ENCODE data around the gene IL10.

Gene IL10

DNA sequence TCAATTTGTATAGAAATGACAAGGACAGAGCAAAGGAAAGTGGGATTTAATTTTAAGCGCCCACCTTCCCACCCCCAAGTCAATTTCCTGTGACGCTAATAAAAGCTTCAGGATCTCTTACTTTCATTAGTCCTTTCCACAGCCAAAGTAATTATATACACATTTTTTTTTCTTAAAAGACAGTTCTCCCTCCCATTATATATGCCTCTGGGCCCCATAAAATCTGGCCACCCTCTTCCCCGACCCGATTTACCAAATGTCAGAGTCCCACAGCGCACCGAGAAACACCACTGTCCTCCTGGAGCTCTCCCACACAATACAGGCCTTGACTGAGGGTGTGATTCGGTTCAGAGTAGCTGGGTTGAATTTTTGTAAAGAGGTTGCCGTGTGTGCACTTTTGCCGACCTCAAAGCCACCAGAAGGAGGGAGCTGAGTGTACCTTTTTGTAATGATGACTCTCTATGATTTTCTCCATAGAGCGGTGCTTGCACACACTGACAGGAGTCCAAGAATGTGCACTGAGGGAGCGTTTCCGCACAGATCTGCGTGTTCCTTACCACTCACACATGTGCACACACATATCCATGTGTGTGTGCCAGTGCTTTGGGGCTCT is 26.2 kb upstream of the IL10 start:
- Histone ChIP-seq H3K27me3 (ENCODE audit: control insufficient read depth in 3 of 3, insufficient read depth in 3 of 3, low read depth in 1 of 3, low read length in 3 of 3) (peaks cover 0 to 13% (median 0%) of the 10 kb centered on the region in 3 experiments), H3K4me2 (ENCODE audit: insufficient read depth, low read length, poor library complexity, severe bottlenecking) (no peak overlapping the region), H3K9ac (ENCODE audit: low read depth, low read length, poor library complexity) (no peak overlapping the region), H2AK5ac (ENCODE audit: low read depth, low read length) (no peak overlapping the region), H3K4me3 (ENCODE audit: low read length in 2 of 2) (no peak overlapping the region), H3K18ac (ENCODE audit: low read length) (no peak overlapping the region), H3K9me3 (replicated peaks in 1 of 2; ENCODE audit: control insufficient read depth in 2 of 2, insufficient read depth in 1 of 2, low read depth in 1 of 2, low read length in 2 of 2) (no peaks in the 10 kb centered on the region), H3K79me1 (ENCODE audit: low read depth, low read length) (no peaks in the 10 kb centered on the region), H3K23ac (ENCODE audit: low read depth, low read length, poor library complexity) (no peak overlapping the region), H2BK15ac (ENCODE audit: low read length) (no peak overlapping the region), H2BK5ac (ENCODE audit: low read length) (no peak overlapping the region), H3K4ac (ENCODE audit: low read length) (no peak overlapping the region), H4K91ac (ENCODE audit: low read depth, low read length, poor library complexity) (no peak overlapping the region), H3K27ac (replicated peaks; ENCODE audit: low read length) (no peak overlapping the region), H3K14ac (ENCODE audit: low read length) (no peak overlapping the region), H2BK12ac (ENCODE audit: low read length) (no peak overlapping the region), H3K4me1 (ENCODE audit: control insufficient read depth in 2 of 2, insufficient read depth in 1 of 2, low read depth in 1 of 2, low read length in 2 of 2) (peaks cover 0 to 2% of the 10 kb centered on the region in 2 donors), H3K36me3 (replicated peaks in 1 of 2; ENCODE audit: control insufficient read depth in 2 of 2, insufficient read depth in 2 of 2, low read length in 2 of 2) (no peaks in the 10 kb centered on the region), H2AFZ (ENCODE audit: low read length) (no peak overlapping the region), H4K8ac (ENCODE audit: low read depth, low read length) (no peak overlapping the region), H2BK120ac (ENCODE audit: low read depth, low read length) (no peak overlapping the region)
- no peak for DNase-seq (ENCODE audit: low spot score)
- WGBS, 2 donors (ENCODE audit: extremely low coverage in 2 of 2, insufficient read length in 2 of 2, insufficient replicate concordance in 1 of 2): no CpG with 5 or more reads among the region's 13 CpGs

DNA sequence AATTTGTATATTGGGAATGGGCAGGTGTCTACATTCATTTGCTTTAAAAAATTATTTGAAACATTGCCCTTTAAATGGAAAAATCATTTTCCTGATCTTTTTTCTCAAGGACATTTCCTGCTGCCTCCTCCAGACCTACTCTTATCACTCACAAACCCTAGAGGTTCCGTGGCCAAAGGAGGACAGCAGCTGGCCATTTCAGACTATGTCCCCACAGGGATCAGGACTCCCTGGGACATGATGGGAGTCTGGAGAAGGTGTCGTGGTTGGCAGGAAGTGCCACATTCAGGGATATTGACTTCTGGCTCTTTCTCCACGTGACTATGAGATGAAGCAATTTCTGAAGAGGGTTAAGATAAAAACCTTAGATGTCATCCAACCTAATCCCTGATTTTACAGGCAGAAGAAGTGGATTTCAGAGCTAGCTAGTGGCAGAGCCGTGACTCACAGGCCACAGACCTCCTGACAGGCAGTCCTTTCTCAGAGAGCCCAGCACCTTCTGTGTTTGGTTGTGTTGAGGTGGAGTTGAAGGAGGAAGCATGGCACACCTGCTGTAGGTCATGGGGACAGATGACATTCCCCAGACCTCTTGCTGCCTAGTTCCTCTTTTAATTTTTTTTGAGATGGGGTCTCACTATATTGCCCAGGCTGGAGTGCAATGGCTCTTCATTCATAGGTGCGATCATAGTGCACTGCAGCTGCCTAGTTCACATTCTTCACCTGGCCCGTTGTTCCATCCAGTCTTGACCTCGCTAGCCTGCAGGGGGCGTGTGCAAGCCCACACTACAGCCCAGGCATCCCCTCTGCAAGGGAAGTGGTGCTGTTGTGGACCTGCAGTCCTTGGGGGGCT is 25.5 kb upstream of the IL10 start:
- H3K36me3 ChIP-seq (replicated peaks in 1 of 2; ENCODE audit: control insufficient read depth in 2 of 2, insufficient read depth in 2 of 2, low read length in 2 of 2): no peaks in the 10 kb centered on the region
- H3K4me1 ChIP-seq (ENCODE audit: control insufficient read depth in 2 of 2, insufficient read depth in 1 of 2, low read depth in 1 of 2, low read length in 2 of 2): no peaks in the 10 kb centered on the region
- no peak overlapping the region for H2BK5ac ChIP-seq (ENCODE audit: low read length)
- no peak overlapping the region for H2BK120ac ChIP-seq (ENCODE audit: low read depth, low read length)
- H2AFZ ChIP-seq (ENCODE audit: low read length): no peak overlapping the region
- no peak overlapping the region for H2AK5ac ChIP-seq (ENCODE audit: low read depth, low read length)
- H3K79me1 ChIP-seq (ENCODE audit: low read depth, low read length): no peaks in the 10 kb centered on the region
- H3K9ac ChIP-seq (ENCODE audit: low read depth, low read length, poor library complexity): no peak overlapping the region
- WGBS, 2 donors (ENCODE audit: extremely low coverage in 2 of 2, insufficient read length in 2 of 2, insufficient replicate concordance in 1 of 2): no CpG with 5 or more reads among the region's 8 CpGs
- no peak overlapping the region for H3K4me3 ChIP-seq (ENCODE audit: low read length in 2 of 2)
- no peak overlapping the region for H4K8ac ChIP-seq (ENCODE audit: low read depth, low read length)
- no peak overlapping the region for H3K4ac ChIP-seq (ENCODE audit: low read length)
- H3K18ac ChIP-seq (ENCODE audit: low read length): no peak overlapping the region
- no peak overlapping the region for H2BK15ac ChIP-seq (ENCODE audit: low read length)
- no peak overlapping the region for H3K14ac ChIP-seq (ENCODE audit: low read length)
- H3K9me3 ChIP-seq (replicated peaks in 1 of 2; ENCODE audit: control insufficient read depth in 2 of 2, insufficient read depth in 1 of 2, low read depth in 1 of 2, low read length in 2 of 2): no peaks in the 10 kb centered on the region
- no peak overlapping the region for H2BK12ac ChIP-seq (ENCODE audit: low read length)
- peaks cover 0 to 8% (median 0%) of the 10 kb centered on the region in 3 experiments for H3K27me3 ChIP-seq (ENCODE audit: control insufficient read depth in 3 of 3, insufficient read depth in 3 of 3, low read depth in 1 of 3, low read length in 3 of 3)
- H3K23ac ChIP-seq (ENCODE audit: low read depth, low read length, poor library complexity): no peak overlapping the region
- no peak overlapping the region for H3K27ac ChIP-seq (replicated peaks; ENCODE audit: low read length)
- H4K91ac ChIP-seq (ENCODE audit: low read depth, low read length, poor library complexity): no peak overlapping the region
- no peak overlapping the region for H3K4me2 ChIP-seq (ENCODE audit: insufficient read depth, low read length, poor library complexity, severe bottlenecking)
- peak; percentile 8 for DNase-seq (ENCODE audit: low spot score)

DNA sequence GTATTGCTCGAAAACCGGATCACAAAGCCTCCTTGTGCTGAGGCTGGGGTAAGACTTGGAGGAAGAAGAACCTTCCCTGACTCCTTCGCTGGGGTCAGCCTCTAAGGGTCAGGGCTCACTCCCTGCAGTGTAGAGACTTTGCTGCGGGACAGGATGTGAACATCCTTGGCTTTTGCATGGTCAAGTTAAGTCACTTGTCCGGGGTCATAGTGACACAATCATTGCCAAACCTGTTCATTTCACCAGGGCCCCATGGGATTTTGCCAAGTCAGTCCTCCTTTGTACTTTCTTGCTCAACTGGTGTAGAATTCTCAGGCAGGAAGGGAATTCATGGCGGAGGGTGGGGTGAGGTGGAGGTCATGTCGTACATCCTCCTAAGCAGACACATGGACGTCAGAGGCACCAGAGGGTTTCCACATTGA is 24.7 kb upstream of the IL10 start:
- no peak for DNase-seq (ENCODE audit: low spot score)
- WGBS, 2 donors (ENCODE audit: extremely low coverage in 2 of 2, insufficient read length in 2 of 2, insufficient replicate concordance in 1 of 2): no CpG with 5 or more reads among the region's 8 CpGs
- no peak overlapping the region for H2BK12ac ChIP-seq (ENCODE audit: low read length)

DNA sequence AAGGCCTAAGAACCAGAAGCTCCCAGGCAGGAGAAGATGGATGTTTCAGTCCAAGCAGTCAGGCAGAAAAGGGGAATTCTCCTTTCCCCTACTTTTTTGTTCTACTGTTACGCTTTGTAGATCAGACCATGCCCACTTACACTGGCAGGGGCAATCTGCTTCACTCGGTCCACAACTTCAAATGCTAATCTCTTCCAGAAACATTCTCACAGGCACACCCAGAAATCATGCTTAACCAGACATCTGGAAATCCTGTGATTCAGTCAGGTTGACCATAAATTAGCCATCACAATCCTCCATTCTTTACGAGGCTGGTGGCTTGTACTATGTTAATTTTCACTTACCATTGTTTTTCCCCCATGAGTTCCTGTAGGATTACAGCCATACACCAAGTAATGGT is 23.8 kb upstream of the IL10 start:
- no peak overlapping the region for H3K27ac ChIP-seq (replicated peaks; ENCODE audit: low read length)
- H2AK5ac ChIP-seq (ENCODE audit: low read depth, low read length): no peak overlapping the region
- DNase-seq (ENCODE audit: low spot score): no peak
- H3K9ac ChIP-seq (ENCODE audit: low read depth, low read length, poor library complexity): no peak overlapping the region
- no peak overlapping the region for H3K4me3 ChIP-seq (ENCODE audit: low read length in 2 of 2)
- no peak overlapping the region for H2BK5ac ChIP-seq (ENCODE audit: low read length)
- no peaks in the 10 kb centered on the region for H3K9me3 ChIP-seq (replicated peaks in 1 of 2; ENCODE audit: control insufficient read depth in 2 of 2, insufficient read depth in 1 of 2, low read depth in 1 of 2, low read length in 2 of 2)
- H3K23ac ChIP-seq (ENCODE audit: low read depth, low read length, poor library complexity): no peak overlapping the region
- H3K4me2 ChIP-seq (ENCODE audit: insufficient read depth, low read length, poor library complexity, severe bottlenecking): no peak overlapping the region
- no peak overlapping the region for H4K91ac ChIP-seq (ENCODE audit: low read depth, low read length, poor library complexity)
- H3K36me3 ChIP-seq (replicated peaks in 1 of 2; ENCODE audit: control insufficient read depth in 2 of 2, insufficient read depth in 2 of 2, low read length in 2 of 2): no peaks in the 10 kb centered on the region
- H2BK12ac ChIP-seq (ENCODE audit: low read length): no peak overlapping the region
- H3K27me3 ChIP-seq (ENCODE audit: control insufficient read depth in 3 of 3, insufficient read depth in 3 of 3, low read depth in 1 of 3, low read length in 3 of 3): peaks cover 0 to 8% (median 0%) of the 10 kb centered on the region in 3 experiments
- no peaks in the 10 kb centered on the region for H3K79me1 ChIP-seq (ENCODE audit: low read depth, low read length)
- H3K18ac ChIP-seq (ENCODE audit: low read length): no peak overlapping the region
- no peak overlapping the region for H2AFZ ChIP-seq (ENCODE audit: low read length)
- no CpG with 5 or more reads among the region's 3 CpGs for WGBS, 2 donors (ENCODE audit: extremely low coverage in 2 of 2, insufficient read length in 2 of 2, insufficient replicate concordance in 1 of 2)
- H2BK15ac ChIP-seq (ENCODE audit: low read length): no peak overlapping the region
- H4K8ac ChIP-seq (ENCODE audit: low read depth, low read length): no peak overlapping the region
- no peak overlapping the region for H3K4ac ChIP-seq (ENCODE audit: low read length)
- no peaks in the 10 kb centered on the region for H3K4me1 ChIP-seq (ENCODE audit: control insufficient read depth in 2 of 2, insufficient read depth in 1 of 2, low read depth in 1 of 2, low read length in 2 of 2)
- no peak overlapping the region for H2BK120ac ChIP-seq (ENCODE audit: low read depth, low read length)
- no peak overlapping the region for H3K14ac ChIP-seq (ENCODE audit: low read length)

More for the DNA sequence above, 24.7 kb upstream of the IL10 start:
- Histone ChIP-seq H2AFZ (ENCODE audit: low read length) (no peak overlapping the region), H3K9ac (ENCODE audit: low read depth, low read length, poor library complexity) (no peak overlapping the region), H3K27ac (replicated peaks; ENCODE audit: low read length) (no peak overlapping the region), H3K14ac (ENCODE audit: low read length) (no peak overlapping the region), H3K79me1 (ENCODE audit: low read depth, low read length) (no peaks in the 10 kb centered on the region), H2BK120ac (ENCODE audit: low read depth, low read length) (no peak overlapping the region), H3K27me3 (ENCODE audit: control insufficient read depth in 3 of 3, insufficient read depth in 3 of 3, low read depth in 1 of 3, low read length in 3 of 3) (peaks cover 0 to 8% (median 0%) of the 10 kb centered on the region in 3 experiments), H3K4me3 (ENCODE audit: low read length in 2 of 2) (no peak overlapping the region), H4K8ac (ENCODE audit: low read depth, low read length) (no peak overlapping the region), H2AK5ac (ENCODE audit: low read depth, low read length) (no peak overlapping the region), H3K23ac (ENCODE audit: low read depth, low read length, poor library complexity) (no peak overlapping the region), H3K4ac (ENCODE audit: low read length) (no peak overlapping the region), H3K18ac (ENCODE audit: low read length) (no peak overlapping the region), H3K36me3 (replicated peaks in 1 of 2; ENCODE audit: control insufficient read depth in 2 of 2, insufficient read depth in 2 of 2, low read length in 2 of 2) (no peaks in the 10 kb centered on the region), H4K91ac (ENCODE audit: low read depth, low read length, poor library complexity) (no peak overlapping the region), H2BK5ac (ENCODE audit: low read length) (no peak overlapping the region), H3K9me3 (replicated peaks in 1 of 2; ENCODE audit: control insufficient read depth in 2 of 2, insufficient read depth in 1 of 2, low read depth in 1 of 2, low read length in 2 of 2) (no peaks in the 10 kb centered on the region), H2BK15ac (ENCODE audit: low read length) (no peak overlapping the region), H3K4me1 (ENCODE audit: control insufficient read depth in 2 of 2, insufficient read depth in 1 of 2, low read depth in 1 of 2, low read length in 2 of 2) (no peaks in the 10 kb centered on the region), H3K4me2 (ENCODE audit: insufficient read depth, low read length, poor library complexity, severe bottlenecking) (no peak overlapping the region)
